Activated B cell treated with CpG ODN at 0.5 μM for 24 hours (primary cell): Measurements from ENCODE around the gene MAP6. TPM values are rescaled to one million over a fixed set of nuclear protein-coding genes. Genes with fewer than 3 reads are reported as not detected.

Experiments
- ATAC-seq: fragments of 200-7000 bp; cut with Tn5 transposase; one replicate; pipeline ENCODE4 v1.10.0; 2021; ENCODE audit warnings: low read depth, mild to moderate bottlenecking, moderate library complexity
- CTCF ChIA-PET: fragments of 350-600 bp; sonication (Branson Sonifier 250); formaldehyde crosslinking; loops from one replicate; lab custom pipeline; 2021; ENCODE audit warnings: antibody characterized with exemption; lab: Charles Lee
- POLR2A ChIA-PET: fragments of 350-600 bp; sonication (Branson Sonifier 250); formaldehyde crosslinking; loops from one replicate; lab custom pipeline; 2021; ENCODE audit warnings: antibody characterized with exemption; lab: Charles Lee
- DNase-seq: peaks from one replicate; pipeline ENCODE4 v3.0.0; 2022
- H3K27ac Mint-ChIP-seq: one replicate; pipeline ENCODE4 v1.8.0; 2020; ENCODE audit warnings: mixed read lengths
- H3K27me3 Mint-ChIP-seq: one replicate; pipeline ENCODE4 v1.8.0; 2021; ENCODE audit warnings: mixed read lengths
- H3K36me3 Mint-ChIP-seq: one replicate; pipeline ENCODE4 v1.8.0; 2021; ENCODE audit warnings: low read depth, mixed read lengths
- H3K4me1 Mint-ChIP-seq: one replicate; pipeline ENCODE4 v1.8.0; 2021; ENCODE audit warnings: mixed read lengths
- H3K4me3 Mint-ChIP-seq: one replicate; pipeline ENCODE4 v1.8.0; 2020; ENCODE audit warnings: mild to moderate bottlenecking, mixed read lengths
- H3K9me3 Mint-ChIP-seq: one replicate; pipeline ENCODE4 v1.8.0; 2020; ENCODE audit warnings: mixed read lengths
- intact Hi-C: fragments of 100-400 bp; cut with micrococcal nuclease; formaldehyde crosslinking; loops from one replicate; pipeline ENCODE4 v1.15.1; 2024
- total RNA-seq: library from RNA; stranded (reverse); gene quantifications from 2 replicates; pipeline ENCODE4 v1.2.3, GENCODE V29; 2022
- TF ChIP-seq, protein P1 (sequence below): fragments of 200-600 bp; IDR thresholded peaks from one replicate; pipeline ENCODE4 v1.8.0; 2022; ENCODE audit warnings: antibody characterized with exemption, mild to moderate bottlenecking

MAP6 gene
- total RNA-seq, 1 donor from 2014 or later, result 0.40 TPM

DNA sequence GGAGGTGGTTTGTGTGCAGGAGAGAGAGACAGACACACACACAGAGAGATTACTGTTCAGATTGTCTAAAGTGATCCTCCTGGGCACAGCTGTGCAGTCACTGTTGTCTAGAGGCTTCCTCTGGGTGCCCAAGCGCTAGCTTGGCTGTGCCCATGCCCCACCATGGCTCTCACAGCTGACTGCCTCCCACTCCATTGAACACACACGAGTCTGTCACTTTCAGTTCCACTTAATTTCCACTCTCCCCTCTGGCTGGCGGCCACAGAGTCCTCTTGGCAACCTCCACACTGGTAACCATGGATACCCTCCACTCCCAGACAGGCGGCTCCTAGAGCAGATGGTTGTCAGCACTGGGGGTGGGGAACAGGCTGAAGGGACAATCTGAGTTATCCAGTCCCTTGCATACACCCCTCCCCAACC lies 29.1 kb downstream of the MAP6 start:
- CTCF ChIA-PET, result no interaction called here
- DNase-seq, result peak; percentile 21
- Mint-ChIP-seq H3K27ac (no peak overlapping the region), H3K36me3 (no peaks in the 10 kb centered on the region), H3K4me1 (peaks cover 11% of the 10 kb centered on the region), H3K9me3 (no peaks in the 10 kb centered on the region), H3K27me3 (peaks cover 12% of the 10 kb centered on the region), H3K4me3 (no peak overlapping the region)
- TF ChIP-seq, protein P1, sequence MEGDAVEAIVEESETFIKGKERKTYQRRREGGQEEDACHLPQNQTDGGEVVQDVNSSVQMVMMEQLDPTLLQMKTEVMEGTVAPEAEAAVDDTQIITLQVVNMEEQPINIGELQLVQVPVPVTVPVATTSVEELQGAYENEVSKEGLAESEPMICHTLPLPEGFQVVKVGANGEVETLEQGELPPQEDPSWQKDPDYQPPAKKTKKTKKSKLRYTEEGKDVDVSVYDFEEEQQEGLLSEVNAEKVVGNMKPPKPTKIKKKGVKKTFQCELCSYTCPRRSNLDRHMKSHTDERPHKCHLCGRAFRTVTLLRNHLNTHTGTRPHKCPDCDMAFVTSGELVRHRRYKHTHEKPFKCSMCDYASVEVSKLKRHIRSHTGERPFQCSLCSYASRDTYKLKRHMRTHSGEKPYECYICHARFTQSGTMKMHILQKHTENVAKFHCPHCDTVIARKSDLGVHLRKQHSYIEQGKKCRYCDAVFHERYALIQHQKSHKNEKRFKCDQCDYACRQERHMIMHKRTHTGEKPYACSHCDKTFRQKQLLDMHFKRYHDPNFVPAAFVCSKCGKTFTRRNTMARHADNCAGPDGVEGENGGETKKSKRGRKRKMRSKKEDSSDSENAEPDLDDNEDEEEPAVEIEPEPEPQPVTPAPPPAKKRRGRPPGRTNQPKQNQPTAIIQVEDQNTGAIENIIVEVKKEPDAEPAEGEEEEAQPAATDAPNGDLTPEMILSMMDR, result no peak
- intact Hi-C loops, result no loop called here
- peak; percentile 95 for ATAC-seq
- POLR2A ChIA-PET, result no interaction called here

DNA sequence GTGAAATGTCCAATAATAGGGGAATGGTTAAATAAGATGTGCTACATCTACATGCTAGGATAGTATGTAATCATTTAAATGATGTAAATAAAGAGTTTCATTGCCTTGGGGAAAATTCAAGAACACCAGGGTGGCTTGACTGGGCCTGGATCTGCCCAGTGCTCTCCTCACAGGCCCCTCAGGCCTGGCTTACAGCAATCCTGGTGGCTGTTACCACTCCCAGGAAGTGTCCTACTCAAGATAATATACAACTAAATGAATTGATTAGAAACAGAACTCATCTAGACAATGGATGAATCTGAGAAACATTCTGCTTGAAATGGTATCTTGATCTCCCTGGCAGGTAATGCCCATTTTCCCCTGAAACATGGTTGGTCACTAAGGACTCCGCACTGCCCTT lies 30.8 kb downstream of the MAP6 start:
- CTCF ChIA-PET, result no interaction called here
- POLR2A ChIA-PET, result no interaction called here
- intact Hi-C loops, result no loop called here

DNA sequence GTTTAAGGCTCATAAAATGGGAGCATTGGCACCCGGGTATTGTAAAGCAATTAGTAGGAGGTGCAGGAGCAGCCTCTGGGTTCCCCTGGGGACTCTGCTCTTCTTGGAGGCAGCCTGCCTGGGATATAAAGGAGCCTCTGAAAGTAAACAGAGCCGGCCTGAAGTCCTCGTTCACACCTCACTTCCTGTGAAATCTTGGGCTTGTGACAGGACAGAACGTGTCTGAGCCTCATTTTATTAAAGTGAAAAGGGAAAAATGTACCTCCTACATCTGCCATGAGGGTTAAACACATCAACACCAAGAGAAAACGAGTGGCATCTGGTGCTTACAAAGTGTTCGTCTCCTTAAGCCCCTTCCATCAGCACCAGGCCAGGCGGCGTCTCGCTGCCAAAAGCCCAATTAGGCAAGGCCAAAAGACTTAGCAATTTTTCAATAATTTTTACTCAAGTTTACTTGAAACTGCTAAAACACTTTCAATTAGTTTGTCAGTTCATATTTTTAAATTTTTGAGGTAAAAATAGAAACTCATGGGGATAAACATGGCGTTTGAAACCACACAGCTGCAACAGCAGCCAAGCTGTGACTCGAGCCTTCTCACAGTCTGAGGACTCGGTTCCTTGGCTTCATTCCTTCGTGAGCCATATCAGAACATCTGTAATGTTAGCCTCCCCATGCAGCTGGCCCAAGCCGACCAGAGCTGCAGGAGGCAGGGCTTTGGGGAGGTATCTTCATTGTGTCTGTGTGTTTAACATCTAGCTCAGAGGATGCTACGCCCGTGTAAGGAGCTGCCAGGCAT lies 33.6 kb downstream of the MAP6 start:
- TF ChIP-seq, protein P1, result no peak
- H3K27ac Mint-ChIP-seq, result no peak overlapping the region
- peaks cover 30% of the 10 kb centered on the region for H3K27me3 Mint-ChIP-seq
- H3K4me1 Mint-ChIP-seq, result peaks cover 11% of the 10 kb centered on the region
- ChIA-PET CTCF (interaction anchor here (1.2 kb wide), 1 partner anchor 12 kb away, joined by 3 read pairs; no protein-coding TSS in a partner anchor), POLR2A (no interaction called here)
- intact Hi-C loops, result no loop called here
- no peaks in the 10 kb centered on the region for H3K9me3 Mint-ChIP-seq
- no peak for ATAC-seq
- DNase-seq, result no peak
- no peaks in the 10 kb centered on the region for H3K36me3 Mint-ChIP-seq
- no peak overlapping the region for H3K4me3 Mint-ChIP-seq

More for the DNA sequence above, 30.8 kb downstream of the MAP6 start:
- no peak for ATAC-seq
- Mint-ChIP-seq H3K4me3 (no peak overlapping the region), H3K27me3 (peaks cover 16% of the 10 kb centered on the region), H3K9me3 (no peaks in the 10 kb centered on the region), H3K36me3 (no peaks in the 10 kb centered on the region), H3K27ac (no peak overlapping the region), H3K4me1 (peaks cover 11% of the 10 kb centered on the region)
- DNase-seq, result no peak
- TF ChIP-seq, protein P1, result no peak

DNA sequence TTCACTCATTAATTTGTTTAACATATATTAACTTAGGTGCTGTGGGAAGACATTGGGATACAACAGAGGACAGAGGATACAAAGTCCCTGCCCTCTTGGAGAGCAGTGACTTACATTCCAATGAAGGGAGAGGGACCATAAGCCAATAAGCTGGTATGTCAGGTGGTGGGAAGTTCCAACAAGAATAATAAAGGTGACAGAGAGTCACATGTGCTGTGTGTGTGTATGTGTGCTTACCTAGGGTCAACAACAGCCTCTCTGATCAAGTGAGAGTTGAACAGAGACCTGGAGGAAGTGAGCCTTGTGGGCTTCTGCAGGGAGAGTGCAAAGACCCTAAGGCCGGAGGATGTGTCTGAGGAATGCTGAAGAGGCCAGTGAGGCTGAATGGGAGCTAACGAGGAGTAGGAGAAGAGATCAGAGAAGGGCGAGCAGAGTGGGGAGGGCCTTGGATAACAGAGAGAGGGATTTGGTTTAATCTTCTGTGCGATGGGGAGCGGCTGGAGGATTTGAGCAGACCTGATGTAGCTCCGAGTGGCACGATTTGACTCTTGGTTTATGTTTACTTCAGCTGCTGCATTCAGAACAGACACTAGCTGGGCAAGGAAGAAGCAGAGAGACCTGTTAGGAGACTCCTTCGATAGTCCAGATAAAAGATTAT lies 35.3 kb downstream of the MAP6 start:
- no peak overlapping the region for H3K27ac Mint-ChIP-seq
- POLR2A ChIA-PET, result no interaction called here
- no peaks in the 10 kb centered on the region for H3K36me3 Mint-ChIP-seq
- no peaks in the 10 kb centered on the region for H3K9me3 Mint-ChIP-seq
- H3K4me1 Mint-ChIP-seq, result no peaks in the 10 kb centered on the region
- CTCF ChIA-PET, result no interaction called here
- DNase-seq (no peak), ATAC-seq (no peak)
- H3K4me3 Mint-ChIP-seq, result no peak overlapping the region
- H3K27me3 Mint-ChIP-seq, result peaks cover 33% of the 10 kb centered on the region
- intact Hi-C loops, result no loop called here
- TF ChIP-seq, protein P1, result no peak

DNA sequence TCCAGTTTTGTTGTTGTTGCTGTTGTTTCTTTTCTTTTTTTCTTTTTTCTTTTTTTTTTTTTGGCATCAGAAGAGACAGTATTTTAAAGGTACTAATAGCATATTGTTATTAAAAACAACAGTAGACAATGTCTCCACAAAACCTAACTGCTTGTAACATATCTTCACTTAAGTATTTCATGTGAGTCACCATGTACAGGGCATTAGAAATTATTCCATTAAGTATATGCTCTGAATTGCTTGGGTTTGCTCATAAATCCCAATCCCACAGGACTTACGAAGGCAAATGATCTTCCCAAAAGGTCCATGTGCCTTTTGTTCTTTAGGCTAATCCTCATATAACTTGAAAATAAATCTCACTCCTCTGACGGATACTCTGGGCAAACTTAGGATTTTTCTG lies 35.9 kb downstream of the MAP6 start:
- H3K9me3 Mint-ChIP-seq, result no peaks in the 10 kb centered on the region
- H3K27ac Mint-ChIP-seq, result no peak overlapping the region
- H3K36me3 Mint-ChIP-seq, result no peaks in the 10 kb centered on the region
- CTCF ChIA-PET, result no interaction called here
- no peak for DNase-seq
- peaks cover 34% of the 10 kb centered on the region for H3K27me3 Mint-ChIP-seq
- intact Hi-C loops, result no loop called here
- no peak for ATAC-seq
- no peak overlapping the region for H3K4me3 Mint-ChIP-seq
- POLR2A ChIA-PET, result interaction anchor here (0.7 kb wide), 1 partner anchor 18 kb away, joined by 3 read pairs; no protein-coding TSS in a partner anchor
- H3K4me1 Mint-ChIP-seq, result no peaks in the 10 kb centered on the region
- TF ChIP-seq, protein P1, result no peak
